Vagina (tissue), 2 donors: Measurements from ENCODE around the gene AGPAT3. TPM values are rescaled to one million over a fixed set of nuclear protein-coding genes. Genes with fewer than 3 reads are reported as not detected.

Experiments
- DNase-seq, 2 donors: peaks; one replicate each; pipeline ENCODE4 v3.0.0-alpha.2; 2017; ENCODE audit errors: extremely low spot score in 2 of 2
- H3K27ac ChIP-seq: fragments of 200-600 bp; sonication (generic); one replicate; pipeline ENCODE4 v1.5.1; 2019
- H3K27me3 ChIP-seq: fragments of 200-600 bp; sonication (generic); one replicate; pipeline ENCODE4 v1.5.1; 2019
- H3K36me3 ChIP-seq, 2 donors: fragments of 200-600 bp; sonication (generic); one replicate each; pipeline ENCODE4 v1.5.1; 2017 to 2019
- H3K4me1 ChIP-seq: fragments of 200-600 bp; sonication (generic); one replicate; pipeline ENCODE4 v1.5.1; 2019
- H3K4me3 ChIP-seq, 2 donors: fragments of 200-600 bp; sonication (generic); 1 replicate in 1 of 2; 2 replicates in 1 of 2; pipeline ENCODE4 v1.5.1; 2016 to 2019
- H3K9me3 ChIP-seq: fragments of 200-600 bp; sonication (generic); one replicate; pipeline ENCODE4 v1.5.1; 2019
- POLR2A ChIP-seq, 2 donors: fragments of 450-650 bp; IDR thresholded peaks; one replicate each; pipeline ENCODE4 v1.6.1; 2017; ENCODE audit warnings: antibody characterized with exemption in 2 of 2, mild to moderate bottlenecking in 2 of 2, moderate library complexity in 2 of 2
- POLR2AphosphoS5 ChIP-seq, 2 donors: sonication (generic); formaldehyde crosslinking; IDR thresholded peaks; one replicate each; pipeline ENCODE4 v1.9.0; 2017; ENCODE audit warnings: antibody characterized with exemption in 2 of 2, mild to moderate bottlenecking in 2 of 2, low read depth in 1 of 2; ENCODE audit not compliant: insufficient read depth in 1 of 2
- intact Hi-C: fragments of 100-400 bp; cut with DNase I; formaldehyde crosslinking; loops from one replicate; pipeline ENCODE4 v1.15.1; 2023
- total RNA-seq: library from RNA; depleted of rRNA; stranded (reverse); fragments of >200 nt; gene quantifications from one replicate; pipeline ENCODE4 v1.2.3, GENCODE V29; 2016
- TF ChIP-seq, protein P1 (sequence below), 3 experiments: fragments of 450-650 bp in 2 of 3; fragments of 200-600 bp in 1 of 3; sonication (generic) in 1 of 3; IDR thresholded peaks; one replicate each; pipeline ENCODE4 v1.5.1; 2017 to 2019; ENCODE audit warnings: antibody characterized with exemption in 3 of 3, mild to moderate bottlenecking in 2 of 3, moderate library complexity in 2 of 3

Gene AGPAT3
- total RNA-seq, 1 donor from 2014 or later: 34.4 TPM

DNA sequence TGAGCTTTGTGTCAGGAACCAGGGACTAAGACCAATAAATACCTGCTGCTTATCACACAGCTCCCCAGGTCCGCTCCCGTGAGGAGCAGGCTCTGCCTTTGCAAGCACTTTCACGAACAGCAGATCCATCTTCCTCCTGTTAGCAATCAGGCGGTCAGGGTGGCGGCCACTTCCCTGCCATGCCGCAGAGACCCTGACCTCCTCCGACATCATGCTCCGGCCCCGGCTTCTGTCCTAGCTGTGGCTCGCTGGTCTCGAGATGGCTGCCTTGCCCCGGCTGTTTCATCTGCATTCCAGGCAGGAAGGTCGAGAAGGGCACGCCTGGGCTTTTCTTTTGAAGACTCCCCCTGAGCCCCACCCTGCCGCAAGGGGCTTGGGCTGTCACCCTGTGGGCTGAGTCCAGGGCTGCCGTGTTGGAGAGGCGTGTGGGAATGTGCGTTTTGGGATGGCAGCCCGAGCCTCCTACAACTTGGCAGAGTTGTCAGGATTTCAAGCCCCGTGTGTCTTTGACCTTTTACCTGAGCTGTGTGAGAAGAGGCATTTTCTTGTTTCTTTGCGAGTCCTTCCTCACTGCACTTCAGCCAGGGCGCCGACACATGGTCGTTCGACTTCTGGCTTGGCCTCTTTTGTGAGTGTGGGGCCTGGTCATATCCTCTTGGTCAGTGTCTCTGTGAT, 59.5 kb downstream of the AGPAT3 start:
- no peak overlapping the region for H3K27ac ChIP-seq
- intact Hi-C loops: no loop called here
- H3K4me1 ChIP-seq: peaks cover 80% of the 10 kb centered on the region
- H3K4me3 ChIP-seq: no peak overlapping the region
- no peaks in the 10 kb centered on the region for H3K27me3 ChIP-seq
- H3K36me3 ChIP-seq: no peaks in the 10 kb centered on the region
- no peak for DNase-seq
- H3K9me3 ChIP-seq: no peaks in the 10 kb centered on the region
- TF ChIP-seq, protein P1, sequence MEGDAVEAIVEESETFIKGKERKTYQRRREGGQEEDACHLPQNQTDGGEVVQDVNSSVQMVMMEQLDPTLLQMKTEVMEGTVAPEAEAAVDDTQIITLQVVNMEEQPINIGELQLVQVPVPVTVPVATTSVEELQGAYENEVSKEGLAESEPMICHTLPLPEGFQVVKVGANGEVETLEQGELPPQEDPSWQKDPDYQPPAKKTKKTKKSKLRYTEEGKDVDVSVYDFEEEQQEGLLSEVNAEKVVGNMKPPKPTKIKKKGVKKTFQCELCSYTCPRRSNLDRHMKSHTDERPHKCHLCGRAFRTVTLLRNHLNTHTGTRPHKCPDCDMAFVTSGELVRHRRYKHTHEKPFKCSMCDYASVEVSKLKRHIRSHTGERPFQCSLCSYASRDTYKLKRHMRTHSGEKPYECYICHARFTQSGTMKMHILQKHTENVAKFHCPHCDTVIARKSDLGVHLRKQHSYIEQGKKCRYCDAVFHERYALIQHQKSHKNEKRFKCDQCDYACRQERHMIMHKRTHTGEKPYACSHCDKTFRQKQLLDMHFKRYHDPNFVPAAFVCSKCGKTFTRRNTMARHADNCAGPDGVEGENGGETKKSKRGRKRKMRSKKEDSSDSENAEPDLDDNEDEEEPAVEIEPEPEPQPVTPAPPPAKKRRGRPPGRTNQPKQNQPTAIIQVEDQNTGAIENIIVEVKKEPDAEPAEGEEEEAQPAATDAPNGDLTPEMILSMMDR (IDR thresholded peaks at IDR 0.05): no peak
- TF ChIP-seq POLR2A (IDR thresholded peaks at IDR 0.05) (no peak), POLR2AphosphoS5 (IDR thresholded peaks at IDR 0.05; ENCODE audit: insufficient read depth in 1 of 2, low read depth in 1 of 2) (no peak)

DNA sequence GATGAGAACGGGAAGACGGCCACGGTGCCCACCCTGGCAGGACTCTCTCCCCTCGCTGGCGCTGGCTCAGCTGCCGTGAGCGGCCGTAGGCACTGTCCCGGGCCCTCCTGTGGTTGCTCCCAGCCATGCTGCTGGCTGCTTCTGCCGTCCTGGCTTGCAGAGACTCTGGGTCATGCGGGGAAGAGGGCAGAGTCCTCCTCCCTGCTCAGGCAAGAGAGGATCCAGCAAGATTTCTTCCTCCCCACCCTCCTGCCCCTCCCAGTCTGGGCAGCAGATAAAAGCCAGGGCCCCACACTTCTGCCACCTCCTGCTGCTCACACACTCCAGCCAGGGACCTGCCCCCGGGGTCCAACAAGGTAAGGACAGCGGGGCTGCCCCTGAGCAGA, 60.1 kb downstream of the AGPAT3 start:
- no peaks in the 10 kb centered on the region for H3K9me3 ChIP-seq
- intact Hi-C loops: no loop called here
- TF ChIP-seq, protein P1 (IDR thresholded peaks at IDR 0.05): no peak
- TF ChIP-seq POLR2A (IDR thresholded peaks at IDR 0.05) (no peak), POLR2AphosphoS5 (IDR thresholded peaks at IDR 0.05; ENCODE audit: insufficient read depth in 1 of 2, low read depth in 1 of 2) (no peak)
- no peak for DNase-seq
- no peaks in the 10 kb centered on the region for H3K27me3 ChIP-seq
- H3K36me3 ChIP-seq: no peaks in the 10 kb centered on the region
- peaks cover 80% of the 10 kb centered on the region for H3K4me1 ChIP-seq
- H3K4me3 ChIP-seq: no peak overlapping the region
- no peak overlapping the region for H3K27ac ChIP-seq

DNA sequence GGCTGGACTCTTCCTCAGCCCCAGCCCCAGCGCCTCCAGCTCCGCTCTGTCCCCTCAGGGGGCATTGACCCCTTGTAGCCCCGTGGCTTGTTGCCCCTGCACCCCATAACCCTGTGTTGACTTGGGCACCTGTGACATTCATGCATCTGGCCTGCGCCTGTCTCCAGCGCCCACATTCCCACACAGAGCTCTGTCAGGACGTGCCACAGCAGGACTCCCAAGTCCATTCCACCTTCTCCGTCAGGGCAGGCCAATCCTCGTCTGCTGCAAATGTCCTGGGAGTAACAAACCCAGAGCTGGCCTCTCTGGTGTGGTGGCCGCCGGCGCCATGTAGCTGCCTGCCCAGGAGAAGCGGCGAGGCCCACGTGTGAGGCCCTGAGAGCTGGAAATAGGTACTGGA, 60.6 kb downstream of the AGPAT3 start:
- H3K27me3 ChIP-seq: no peaks in the 10 kb centered on the region
- no peaks in the 10 kb centered on the region for H3K9me3 ChIP-seq
- no peak for TF ChIP-seq POLR2A (IDR thresholded peaks at IDR 0.05)
- DNase-seq: no peak
- intact Hi-C loops: no loop called here
- peaks cover 81% of the 10 kb centered on the region for H3K4me1 ChIP-seq
- no peaks in the 10 kb centered on the region for H3K36me3 ChIP-seq
- H3K4me3 ChIP-seq: no peak overlapping the region
- H3K27ac ChIP-seq: no peak overlapping the region

DNA sequence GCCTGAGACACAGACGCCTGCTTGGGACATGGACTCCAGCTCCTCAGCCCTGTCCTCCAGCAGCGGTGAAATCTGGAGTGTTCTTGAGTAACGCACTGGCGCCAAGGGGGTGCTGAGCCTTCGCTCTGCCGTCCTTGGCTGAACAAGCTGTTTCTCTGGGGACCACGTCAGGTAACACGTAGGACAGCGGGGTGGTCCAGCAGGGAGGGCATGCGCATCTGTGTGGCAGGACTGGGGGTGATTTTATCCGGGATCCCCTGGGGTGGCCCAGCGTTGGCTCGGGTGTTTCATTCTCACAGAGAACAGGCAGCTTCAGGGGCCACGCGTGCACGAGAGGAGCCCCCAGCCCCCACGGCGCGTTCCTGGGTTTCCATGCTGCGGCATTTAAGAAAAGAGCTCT, 61.2 kb downstream of the AGPAT3 start:
- H3K27ac ChIP-seq: no peak overlapping the region
- no peaks in the 10 kb centered on the region for H3K36me3 ChIP-seq
- intact Hi-C loops: no loop called here
- no peaks in the 10 kb centered on the region for H3K27me3 ChIP-seq
- no peak for DNase-seq
- peaks cover 79% of the 10 kb centered on the region for H3K4me1 ChIP-seq
- H3K4me3 ChIP-seq: no peak overlapping the region
- no peak for TF ChIP-seq POLR2A (IDR thresholded peaks at IDR 0.05)
- TF ChIP-seq, protein P1 (IDR thresholded peaks at IDR 0.05): no peak
- no peak for TF ChIP-seq POLR2AphosphoS5 (IDR thresholded peaks at IDR 0.05; ENCODE audit: insufficient read depth in 1 of 2, low read depth in 1 of 2)
- H3K9me3 ChIP-seq: no peaks in the 10 kb centered on the region

DNA sequence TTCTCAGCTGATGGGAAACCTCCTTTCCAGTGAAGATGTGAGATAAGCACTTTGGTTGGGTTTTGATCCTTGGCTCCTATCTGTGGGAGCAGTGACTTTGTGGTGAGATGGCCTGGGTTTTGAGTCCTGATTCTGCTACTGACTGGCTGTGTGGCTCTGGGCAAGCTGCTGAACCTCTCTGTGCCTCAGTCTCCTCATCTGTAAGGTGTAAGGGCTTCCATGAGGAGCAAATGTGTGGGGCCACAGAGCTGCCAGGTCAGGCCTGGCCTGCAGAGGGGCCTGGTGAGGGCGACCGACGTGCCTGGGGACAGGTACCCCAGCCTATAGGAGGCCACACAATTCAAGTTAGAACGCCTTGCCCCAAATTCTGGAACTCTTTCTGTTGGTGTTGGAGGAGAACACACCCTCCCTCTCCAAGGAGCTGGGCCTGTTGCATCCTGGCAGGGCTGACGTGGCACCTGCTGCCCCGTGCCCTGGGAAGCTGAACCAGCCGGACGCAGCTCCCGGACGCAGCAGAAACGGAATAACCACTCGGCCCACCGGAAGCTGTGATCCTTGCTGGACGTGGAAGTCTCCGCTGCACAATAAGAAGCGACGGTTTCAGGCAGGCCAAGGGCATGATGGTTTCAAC, 62.7 kb downstream of the AGPAT3 start:
- H3K36me3 ChIP-seq: no peaks in the 10 kb centered on the region
- H3K4me3 ChIP-seq: no peak overlapping the region
- H3K4me1 ChIP-seq: peaks cover 64% of the 10 kb centered on the region
- no peaks in the 10 kb centered on the region for H3K27me3 ChIP-seq
- DNase-seq: no peak
- TF ChIP-seq, protein P1 (IDR thresholded peaks at IDR 0.05): no peak
- no peak for TF ChIP-seq POLR2A (IDR thresholded peaks at IDR 0.05)
- TF ChIP-seq POLR2AphosphoS5 (IDR thresholded peaks at IDR 0.05; ENCODE audit: insufficient read depth in 1 of 2, low read depth in 1 of 2): no peak
- intact Hi-C loops: no loop called here
- H3K9me3 ChIP-seq: no peaks in the 10 kb centered on the region
- H3K27ac ChIP-seq: no peak overlapping the region
